Fibroblast of peridontal ligament (primary cell): Measurements from ENCODE around the gene NCAPH2.

ENCODE experiments used
- DNase-seq: peaks from one replicate; pipeline ENCODE4 v3.0.0-alpha.2; 2010; ENCODE audit errors: extremely low read depth

The NCAPH2 gene

GRCh38 chr22:50573491-50574382 lies 65.7 kb downstream of the NCAPH2 start:
- DNase-seq, result no peak

- DNase-seq, result no peak
Measured at GRCh38 chr22:50574383-50574755, 66.3 kb downstream of the NCAPH2 start.
